Mammary epithelial cell (primary cell): ENCODE measurements around the gene HIVEP3.

ENCODE experiments used
- CTCF ChIP-seq, 2 donors: IDR thresholded peaks in 1 of 2; conservative IDR thresholded peaks in 1 of 2; 2 replicates each; pipeline ENCODE4 v1.5.1; 2011 to 2012; ENCODE audit warnings: inconsistent platforms in 2 of 2, low read length in 2 of 2, mild to moderate bottlenecking in 2 of 2, control low read depth in 1 of 2, low read depth in 1 of 2; ENCODE audit not compliant: insufficient read depth in 1 of 2; ENCODE audit errors: extremely low read depth in 1 of 2
- EZH2 ChIP-seq: IDR thresholded peaks from 2 replicates; pipeline ENCODE4 v1.6.1; 2012; ENCODE audit warnings: low read length, inconsistent platforms, borderline replicate concordance

GRCh38 chr1:41589395-41589794 is 329.3 kb downstream of the HIVEP3 start:
- TF ChIP-seq EZH2 (no peak), CTCF (conservative IDR thresholded peaks at IDR 0.05 in 1 of 2, IDR thresholded peaks at IDR 0.05 in 1 of 2; ENCODE audit: extremely low read depth in 1 of 2, insufficient read depth in 1 of 2, low read depth in 1 of 2, low read length in 2 of 2) (no peak)
